HEK293 (cell line): ENCODE results near the gene STARD4.

Experiments used
- CTCF ChIA-PET: fragments of 350-600 bp; formaldehyde crosslinking; extraction: SDS; loops from one replicate; lab custom pipeline; 2021; ENCODE audit warnings: antibody characterized with exemption; lab: Yijun Ruan, JAX
- POLR2A ChIA-PET: fragments of 300-600 bp; formaldehyde crosslinking; extraction: SDS; loops from one replicate; lab custom pipeline; 2020; ENCODE audit warnings: antibody characterized with exemption, inconsistent platforms; lab: Yijun Ruan, JAX
- H3K27ac ChIP-seq: fragments of 200-500 bp; sonication (Bioruptor generic); 2 replicates; pipeline ENCODE4 v1.5.1; 2014; ENCODE audit warnings: low read depth, low read length, control low read depth, inconsistent platforms; ENCODE audit errors: extremely low read depth
- H3K36me3 ChIP-seq, 2 experiments: fragments of 200-500 bp in 1 of 2; sonication (Bioruptor generic) in 1 of 2; 1 replicate in 1 of 2; 2 replicates in 1 of 2; pipeline ENCODE4 v1.5.1; 2014 to 2017; ENCODE audit warnings: inconsistent platforms in 2 of 2, low read length in 2 of 2; ENCODE audit not compliant: control insufficient read depth in 2 of 2, insufficient read depth in 1 of 2
- H3K4me1 ChIP-seq: fragments of 200-500 bp; sonication (Bioruptor generic); 2 replicates; pipeline ENCODE4 v1.5.1; 2014; ENCODE audit warnings: mild to moderate bottlenecking, low read length, inconsistent platforms; ENCODE audit not compliant: control insufficient read depth, insufficient read depth
- H3K4me3 ChIP-seq: 2 replicates; pipeline ENCODE4 v1.5.1; 2011; ENCODE audit warnings: low read depth, mild to moderate bottlenecking, control low read depth, low read length, moderate library complexity
- H3K9me3 ChIP-seq: fragments of 200-500 bp; sonication (Bioruptor generic); 2 replicates; pipeline ENCODE4 v1.5.1; 2014; ENCODE audit warnings: low read depth, low read length, inconsistent platforms; ENCODE audit not compliant: control insufficient read depth, insufficient read depth
- GLI4 ChIP-seq: fragments of 450-650 bp; formaldehyde crosslinking; IDR thresholded peaks from 2 replicates; pipeline ENCODE4 v1.5.1; 2016; ENCODE audit warnings: missing biosample characterization, missing genetic modification characterization
- IKZF3 ChIP-seq: fragments of 450-650 bp; IDR thresholded peaks from 2 replicates; pipeline ENCODE4 v1.5.0; 2018; ENCODE audit warnings: missing biosample characterization, mild to moderate bottlenecking, missing genetic modification characterization, moderate library complexity
- MZF1 ChIP-seq: fragments of 450-650 bp; formaldehyde crosslinking; IDR thresholded peaks from 2 replicates; pipeline ENCODE4 v1.5.1; 2017; ENCODE audit warnings: missing biosample characterization, missing genetic modification characterization, borderline replicate concordance
- OSR2 ChIP-seq: fragments of 450-650 bp; formaldehyde crosslinking; IDR thresholded peaks from 2 replicates; pipeline ENCODE4 v1.5.1; 2016; ENCODE audit warnings: missing biosample characterization, missing genetic modification characterization
- PRDM1 ChIP-seq: fragments of 450-650 bp; formaldehyde crosslinking; IDR thresholded peaks from 2 replicates; pipeline ENCODE4; 2016; ENCODE audit warnings: missing biosample characterization, missing genetic modification characterization
- SP7 ChIP-seq: fragments of 450-650 bp; formaldehyde crosslinking; IDR thresholded peaks from 2 replicates; pipeline ENCODE4 v1.5.1; 2016; ENCODE audit warnings: missing biosample characterization, missing genetic modification characterization
- ZBTB17 ChIP-seq: fragments of 450-650 bp; formaldehyde crosslinking; IDR thresholded peaks from 2 replicates; pipeline ENCODE4 v1.5.1; 2016; ENCODE audit warnings: missing biosample characterization, missing genetic modification characterization
- ZNF112 ChIP-seq: fragments of 450-650 bp; formaldehyde crosslinking; IDR thresholded peaks from 2 replicates; pipeline ENCODE4 v1.5.0; 2017; ENCODE audit warnings: missing biosample characterization, missing genetic modification characterization
- ZNF138 ChIP-seq: fragments of 450-650 bp; formaldehyde crosslinking; IDR thresholded peaks from 2 replicates; pipeline ENCODE4 v1.5.1; 2016; ENCODE audit warnings: missing biosample characterization, missing genetic modification characterization, borderline replicate concordance
- ZNF174 ChIP-seq: fragments of 450-650 bp; formaldehyde crosslinking; IDR thresholded peaks from 2 replicates; pipeline ENCODE4 v1.5.0; 2017; ENCODE audit warnings: missing biosample characterization, mild to moderate bottlenecking, missing genetic modification characterization
- ZNF211 ChIP-seq: fragments of 450-650 bp; formaldehyde crosslinking; IDR thresholded peaks from 2 replicates; pipeline ENCODE4 v1.5.1; 2016; ENCODE audit warnings: low read depth, missing biosample characterization, missing genetic modification characterization
- ZNF248 ChIP-seq: fragments of 450-650 bp; formaldehyde crosslinking; IDR thresholded peaks from 2 replicates; pipeline ENCODE4 v1.5.1; 2017; ENCODE audit warnings: missing biosample characterization, missing genetic modification characterization
- ZNF266 ChIP-seq: fragments of 450-650 bp; formaldehyde crosslinking; IDR thresholded peaks from 2 replicates; pipeline ENCODE4 v1.5.1; 2016; ENCODE audit warnings: missing biosample characterization, missing genetic modification characterization, low read depth
- ZNF416 ChIP-seq: fragments of 450-650 bp; formaldehyde crosslinking; IDR thresholded peaks from 2 replicates; pipeline ENCODE4 v1.5.1; 2016; ENCODE audit warnings: missing biosample characterization, missing genetic modification characterization
- ZNF449 ChIP-seq: fragments of 450-650 bp; formaldehyde crosslinking; IDR thresholded peaks from 2 replicates; pipeline ENCODE4 v1.5.1; 2017; ENCODE audit warnings: missing biosample characterization, mild to moderate bottlenecking, missing genetic modification characterization, moderate library complexity
- ZNF473 ChIP-seq: fragments of 450-650 bp; formaldehyde crosslinking; IDR thresholded peaks from 2 replicates; pipeline ENCODE4 v1.5.1; 2017; ENCODE audit warnings: missing biosample characterization, missing genetic modification characterization
- ZNF571 ChIP-seq: fragments of 450-650 bp; formaldehyde crosslinking; IDR thresholded peaks from 2 replicates; pipeline ENCODE4 v1.5.0; 2017; ENCODE audit warnings: missing biosample characterization, missing genetic modification characterization
- ZNF707 ChIP-seq: fragments of 450-650 bp; formaldehyde crosslinking; IDR thresholded peaks from 2 replicates; pipeline ENCODE4 v1.5.1; 2016; ENCODE audit warnings: missing biosample characterization, missing genetic modification characterization
- ZNF76 ChIP-seq: fragments of 450-650 bp; formaldehyde crosslinking; IDR thresholded peaks from 2 replicates; pipeline ENCODE4; 2016; ENCODE audit warnings: low read depth, missing biosample characterization, missing genetic modification characterization, borderline replicate concordance
- ZSCAN4 ChIP-seq: fragments of 450-650 bp; formaldehyde crosslinking; IDR thresholded peaks from 2 replicates; pipeline ENCODE4 v1.5.1; 2017; ENCODE audit warnings: missing biosample characterization, missing genetic modification characterization
- ZXDB ChIP-seq: fragments of 450-650 bp; formaldehyde crosslinking; IDR thresholded peaks from 2 replicates; pipeline ENCODE4 v1.5.1; 2016; ENCODE audit warnings: missing biosample characterization, missing genetic modification characterization
- TF ChIP-seq, protein P1 (sequence below): fragments of 450-650 bp; formaldehyde crosslinking; IDR thresholded peaks from 2 replicates; pipeline ENCODE4 v1.5.1; 2016; ENCODE audit warnings: missing biosample characterization, missing genetic modification characterization
- TF ChIP-seq, protein P2 (sequence below): fragments of 450-650 bp; formaldehyde crosslinking; IDR thresholded peaks from 2 replicates; pipeline ENCODE4 v1.5.1; 2016; ENCODE audit warnings: missing biosample characterization, missing genetic modification characterization
- TF ChIP-seq, protein P3 (sequence below): fragments of 450-650 bp; formaldehyde crosslinking; IDR thresholded peaks from 2 replicates; pipeline ENCODE4 v1.5.1; 2016; ENCODE audit warnings: missing biosample characterization, missing genetic modification characterization

Gene STARD4

DNA sequence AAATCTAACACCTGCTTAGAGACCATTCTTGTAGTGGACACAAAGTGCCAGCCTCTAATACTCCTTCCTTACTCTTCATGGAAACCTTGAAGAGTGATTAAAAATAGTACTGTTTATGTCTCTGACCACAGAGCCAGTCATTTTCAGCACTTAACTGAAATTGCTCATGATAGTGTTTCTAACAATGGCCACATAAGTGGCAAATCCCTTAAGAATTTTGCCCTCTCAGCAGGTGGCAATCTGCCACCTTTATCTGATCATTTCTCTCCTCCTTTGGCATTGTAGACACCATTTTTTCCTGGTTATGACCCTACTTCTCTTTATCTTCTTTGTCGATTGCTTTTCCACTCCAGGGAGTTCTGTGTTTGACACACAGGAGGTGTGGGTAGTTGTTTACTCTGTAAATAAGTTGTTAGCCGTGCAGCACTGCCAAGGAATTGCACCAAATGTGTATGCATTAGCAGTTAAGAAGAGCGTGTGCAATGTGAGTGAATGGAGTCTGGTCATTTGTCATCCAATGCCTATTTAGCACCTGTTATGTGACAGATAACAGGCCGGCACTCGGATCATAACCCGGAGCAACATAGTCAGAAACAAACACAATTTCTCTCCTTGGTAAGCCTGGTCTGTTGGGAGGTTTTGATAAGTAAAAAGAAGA lies 36.8 kb upstream of the STARD4 start:
- TF ChIP-seq GLI4 (tag by site-specific recombination) (no peak), ZNF266 (no peak), ZNF211 (no peak), ZNF138 (tag by site-specific recombination) (no peak), ZNF707 (tag by site-specific recombination) (no peak), ZBTB17 (tag by site-specific recombination) (no peak), ZNF248 (no peak), ZNF473 (tag by site-specific recombination) (no peak), ZNF112 (no peak), OSR2 (tag by site-specific recombination) (no peak), IKZF3 (tag by site-specific recombination) (no peak), ZNF174 (tag by site-specific recombination) (no peak), ZXDB (tag by site-specific recombination) (no peak), ZNF76 (tag by site-specific recombination) (no peak), ZNF416 (tag by site-specific recombination) (no peak), PRDM1 (tag by site-specific recombination) (no peak)
- TF ChIP-seq, protein P1, sequence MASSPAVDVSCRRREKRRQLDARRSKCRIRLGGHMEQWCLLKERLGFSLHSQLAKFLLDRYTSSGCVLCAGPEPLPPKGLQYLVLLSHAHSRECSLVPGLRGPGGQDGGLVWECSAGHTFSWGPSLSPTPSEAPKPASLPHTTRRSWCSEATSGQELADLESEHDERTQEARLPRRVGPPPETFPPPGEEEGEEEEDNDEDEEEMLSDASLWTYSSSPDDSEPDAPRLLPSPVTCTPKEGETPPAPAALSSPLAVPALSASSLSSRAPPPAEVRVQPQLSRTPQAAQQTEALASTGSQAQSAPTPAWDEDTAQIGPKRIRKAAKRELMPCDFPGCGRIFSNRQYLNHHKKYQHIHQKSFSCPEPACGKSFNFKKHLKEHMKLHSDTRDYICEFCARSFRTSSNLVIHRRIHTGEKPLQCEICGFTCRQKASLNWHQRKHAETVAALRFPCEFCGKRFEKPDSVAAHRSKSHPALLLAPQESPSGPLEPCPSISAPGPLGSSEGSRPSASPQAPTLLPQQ (tag by site-specific recombination): no peak
- TF ChIP-seq, protein P2, sequence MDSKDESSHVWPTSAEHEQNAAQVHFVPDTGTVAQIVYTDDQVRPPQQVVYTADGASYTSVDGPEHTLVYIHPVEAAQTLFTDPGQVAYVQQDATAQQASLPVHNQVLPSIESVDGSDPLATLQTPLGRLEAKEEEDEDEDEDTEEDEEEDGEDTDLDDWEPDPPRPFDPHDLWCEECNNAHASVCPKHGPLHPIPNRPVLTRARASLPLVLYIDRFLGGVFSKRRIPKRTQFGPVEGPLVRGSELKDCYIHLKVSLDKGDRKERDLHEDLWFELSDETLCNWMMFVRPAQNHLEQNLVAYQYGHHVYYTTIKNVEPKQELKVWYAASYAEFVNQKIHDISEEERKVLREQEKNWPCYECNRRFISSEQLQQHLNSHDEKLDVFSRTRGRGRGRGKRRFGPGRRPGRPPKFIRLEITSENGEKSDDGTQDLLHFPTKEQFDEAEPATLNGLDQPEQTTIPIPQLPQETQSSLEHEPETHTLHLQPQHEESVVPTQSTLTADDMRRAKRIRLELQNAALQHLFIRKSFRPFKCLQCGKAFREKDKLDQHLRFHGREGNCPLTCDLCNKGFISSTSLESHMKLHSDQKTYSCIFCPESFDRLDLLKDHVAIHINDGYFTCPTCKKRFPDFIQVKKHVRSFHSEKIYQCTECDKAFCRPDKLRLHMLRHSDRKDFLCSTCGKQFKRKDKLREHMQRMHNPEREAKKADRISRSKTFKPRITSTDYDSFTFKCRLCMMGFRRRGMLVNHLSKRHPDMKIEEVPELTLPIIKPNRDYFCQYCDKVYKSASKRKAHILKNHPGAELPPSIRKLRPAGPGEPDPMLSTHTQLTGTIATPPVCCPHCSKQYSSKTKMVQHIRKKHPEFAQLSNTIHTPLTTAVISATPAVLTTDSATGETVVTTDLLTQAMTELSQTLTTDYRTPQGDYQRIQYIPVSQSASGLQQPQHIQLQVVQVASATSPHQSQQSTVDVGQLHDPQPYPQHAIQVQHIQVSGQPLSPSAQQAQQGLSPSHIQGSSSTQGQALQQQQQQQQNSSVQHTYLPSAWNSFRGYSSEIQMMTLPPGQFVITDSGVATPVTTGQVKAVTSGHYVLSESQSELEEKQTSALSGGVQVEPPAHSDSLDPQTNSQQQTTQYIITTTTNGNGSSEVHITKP (tag by site-specific recombination): no peak
- Histone ChIP-seq H3K4me1 (peaks cover 10% of the 10 kb centered on the region), H3K36me3 (no peaks in the 10 kb centered on the region), H3K4me3 (no peak overlapping the region), H3K9me3 (no peaks in the 10 kb centered on the region), H3K27ac (no peak overlapping the region)
- ChIA-PET POLR2A (no interaction called here), CTCF (interaction anchor here (1.0 kb wide), 1 partner anchor 17 kb away, joined by 5 read pairs; no protein-coding TSS in a partner anchor)

- no peak overlapping the region for H3K27ac ChIP-seq
- H3K36me3 ChIP-seq: no peaks in the 10 kb centered on the region
- no peaks in the 10 kb centered on the region for H3K9me3 ChIP-seq
- peaks cover 10% of the 10 kb centered on the region for H3K4me1 ChIP-seq
- POLR2A ChIA-PET: no interaction called here
- no peak overlapping the region for H3K4me3 ChIP-seq
- CTCF ChIA-PET: interaction anchor here (1.0 kb wide), 2 partner anchors 8 to 17 kb away, joined by 3 to 5 read pairs; no protein-coding TSS in a partner anchor
- TF ChIP-seq ZSCAN4 (tag by site-specific recombination): no peak
- TF ChIP-seq, protein P3, sequence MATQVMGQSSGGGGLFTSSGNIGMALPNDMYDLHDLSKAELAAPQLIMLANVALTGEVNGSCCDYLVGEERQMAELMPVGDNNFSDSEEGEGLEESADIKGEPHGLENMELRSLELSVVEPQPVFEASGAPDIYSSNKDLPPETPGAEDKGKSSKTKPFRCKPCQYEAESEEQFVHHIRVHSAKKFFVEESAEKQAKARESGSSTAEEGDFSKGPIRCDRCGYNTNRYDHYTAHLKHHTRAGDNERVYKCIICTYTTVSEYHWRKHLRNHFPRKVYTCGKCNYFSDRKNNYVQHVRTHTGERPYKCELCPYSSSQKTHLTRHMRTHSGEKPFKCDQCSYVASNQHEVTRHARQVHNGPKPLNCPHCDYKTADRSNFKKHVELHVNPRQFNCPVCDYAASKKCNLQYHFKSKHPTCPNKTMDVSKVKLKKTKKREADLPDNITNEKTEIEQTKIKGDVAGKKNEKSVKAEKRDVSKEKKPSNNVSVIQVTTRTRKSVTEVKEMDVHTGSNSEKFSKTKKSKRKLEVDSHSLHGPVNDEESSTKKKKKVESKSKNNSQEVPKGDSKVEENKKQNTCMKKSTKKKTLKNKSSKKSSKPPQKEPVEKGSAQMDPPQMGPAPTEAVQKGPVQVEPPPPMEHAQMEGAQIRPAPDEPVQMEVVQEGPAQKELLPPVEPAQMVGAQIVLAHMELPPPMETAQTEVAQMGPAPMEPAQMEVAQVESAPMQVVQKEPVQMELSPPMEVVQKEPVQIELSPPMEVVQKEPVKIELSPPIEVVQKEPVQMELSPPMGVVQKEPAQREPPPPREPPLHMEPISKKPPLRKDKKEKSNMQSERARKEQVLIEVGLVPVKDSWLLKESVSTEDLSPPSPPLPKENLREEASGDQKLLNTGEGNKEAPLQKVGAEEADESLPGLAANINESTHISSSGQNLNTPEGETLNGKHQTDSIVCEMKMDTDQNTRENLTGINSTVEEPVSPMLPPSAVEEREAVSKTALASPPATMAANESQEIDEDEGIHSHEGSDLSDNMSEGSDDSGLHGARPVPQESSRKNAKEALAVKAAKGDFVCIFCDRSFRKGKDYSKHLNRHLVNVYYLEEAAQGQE (tag by site-specific recombination): no peak
- TF ChIP-seq ZNF449 (tag by site-specific recombination): no peak
- TF ChIP-seq MZF1 (tag by site-specific recombination): no peak
- TF ChIP-seq ZNF571 (tag by site-specific recombination): no peak
- TF ChIP-seq SP7 (tag by site-specific recombination): no peak
Measured at GRCh38 chr5:111548348-111548950, 36.1 kb upstream of the STARD4 start.
